HEK293 (cell line): ENCODE measurements around the gene GPR4.

Source experiments
- EGR2 ChIP-seq: fragments of 450-650 bp; formaldehyde crosslinking; IDR thresholded peaks from 2 replicates; pipeline ENCODE4 v1.5.1; 2016; ENCODE audit warnings: low read depth, missing biosample characterization, missing genetic modification characterization
- HOXA7 ChIP-seq: sonication (generic); formaldehyde crosslinking; IDR thresholded peaks from 2 replicates; pipeline ENCODE4 v1.8.1; 2022; ENCODE audit warnings: missing genetic modification reagents, borderline replicate concordance
- SCRT1 ChIP-seq: fragments of 450-650 bp; formaldehyde crosslinking; IDR thresholded peaks from 2 replicates; pipeline ENCODE4 v1.5.1; 2016; ENCODE audit warnings: missing biosample characterization, missing genetic modification characterization, borderline replicate concordance
- SETDB1 ChIP-seq: IDR thresholded peaks from one replicate; pipeline ENCODE4 v1.6.1; 2017; ENCODE audit warnings: mild to moderate bottlenecking, low read length, moderate library complexity, mixed read lengths; ENCODE audit not compliant: insufficient read length
- SP2 ChIP-seq: fragments of 450-650 bp; formaldehyde crosslinking; IDR thresholded peaks from 2 replicates; pipeline ENCODE4 v1.5.1; 2016; ENCODE audit warnings: missing biosample characterization, missing genetic modification characterization
- ZFP37 ChIP-seq: fragments of 450-650 bp; formaldehyde crosslinking; IDR thresholded peaks from 2 replicates; pipeline ENCODE4 v1.5.1; 2016; ENCODE audit warnings: missing biosample characterization, missing genetic modification characterization
- ZNF10 ChIP-seq: fragments of 450-650 bp; formaldehyde crosslinking; IDR thresholded peaks from 2 replicates; pipeline ENCODE4 v1.5.1; 2017; ENCODE audit warnings: missing biosample characterization, missing genetic modification characterization
- ZNF202 ChIP-seq: fragments of 450-650 bp; formaldehyde crosslinking; IDR thresholded peaks from 2 replicates; pipeline ENCODE4 v1.5.1; 2016; ENCODE audit warnings: missing biosample characterization, missing genetic modification characterization, borderline replicate concordance
- ZNF221 ChIP-seq: fragments of 450-650 bp; formaldehyde crosslinking; IDR thresholded peaks from 2 replicates; pipeline ENCODE4 v1.5.1; 2017; ENCODE audit warnings: missing biosample characterization, missing genetic modification characterization, borderline replicate concordance
- ZNF223 ChIP-seq: fragments of 450-650 bp; formaldehyde crosslinking; IDR thresholded peaks from 2 replicates; pipeline ENCODE4 v1.5.1; 2016; ENCODE audit warnings: missing biosample characterization, missing genetic modification characterization
- ZNF248 ChIP-seq: fragments of 450-650 bp; formaldehyde crosslinking; IDR thresholded peaks from 2 replicates; pipeline ENCODE4 v1.5.1; 2017; ENCODE audit warnings: missing biosample characterization, missing genetic modification characterization
- ZNF521 ChIP-seq: fragments of 450-650 bp; formaldehyde crosslinking; IDR thresholded peaks from 2 replicates; pipeline ENCODE4 v1.5.1; 2017; ENCODE audit warnings: missing biosample characterization, mild to moderate bottlenecking, missing genetic modification characterization
- ZNF530 ChIP-seq: fragments of 450-650 bp; formaldehyde crosslinking; IDR thresholded peaks from 2 replicates; pipeline ENCODE4 v1.5.1; 2016; ENCODE audit warnings: low read depth, missing biosample characterization, missing genetic modification characterization
- ZNF549 ChIP-seq: fragments of 450-650 bp; IDR thresholded peaks from 2 replicates; pipeline ENCODE4 v1.5.1; 2018; ENCODE audit warnings: missing biosample characterization, missing genetic modification characterization, mild to moderate bottlenecking, inconsistent platforms, moderate library complexity
- ZNF558 ChIP-seq: fragments of 450-650 bp; formaldehyde crosslinking; IDR thresholded peaks from 2 replicates; pipeline ENCODE4 v1.5.1; 2016; ENCODE audit warnings: missing biosample characterization, missing genetic modification characterization
- ZNF768 ChIP-seq: fragments of 450-650 bp; formaldehyde crosslinking; IDR thresholded peaks from 2 replicates; pipeline ENCODE4 v1.5.1; 2018; ENCODE audit warnings: missing biosample characterization, mild to moderate bottlenecking, missing genetic modification characterization
- ZNF785 ChIP-seq: fragments of 450-650 bp; formaldehyde crosslinking; IDR thresholded peaks from 2 replicates; pipeline ENCODE4 v1.5.1; 2016; ENCODE audit warnings: missing biosample characterization, missing genetic modification characterization
- ZNF830 ChIP-seq: fragments of 450-650 bp; IDR thresholded peaks from 2 replicates; pipeline ENCODE4 v1.5.0; 2018; ENCODE audit warnings: missing biosample characterization, missing genetic modification characterization, low read depth, mild to moderate bottlenecking, moderate library complexity
- TF ChIP-seq, protein P1 (sequence below): fragments of 450-650 bp; formaldehyde crosslinking; IDR thresholded peaks from 2 replicates; pipeline ENCODE4 v1.5.1; 2016; ENCODE audit warnings: missing biosample characterization, missing genetic modification characterization
- TF ChIP-seq, protein P2 (sequence below): fragments of 450-650 bp; formaldehyde crosslinking; IDR thresholded peaks from 2 replicates; pipeline ENCODE4 v1.5.1; 2017; ENCODE audit warnings: missing biosample characterization, missing genetic modification characterization
- TF ChIP-seq, protein P3 (sequence below): fragments of 450-650 bp; formaldehyde crosslinking; IDR thresholded peaks from 2 replicates; pipeline ENCODE4 v1.5.1; 2016; ENCODE audit warnings: missing biosample characterization, missing genetic modification characterization
- TF ChIP-seq, protein P4 (sequence below): fragments of 450-650 bp; formaldehyde crosslinking; IDR thresholded peaks from 2 replicates; pipeline ENCODE4 v1.5.1; 2016; ENCODE audit warnings: missing biosample characterization, missing genetic modification characterization
- TF ChIP-seq, protein P5 (sequence below): fragments of 450-650 bp; formaldehyde crosslinking; IDR thresholded peaks from 2 replicates; pipeline ENCODE4 v1.5.0; 2017; ENCODE audit warnings: missing biosample characterization, missing genetic modification characterization, borderline replicate concordance
- TF ChIP-seq, protein P6 (sequence below): fragments of 450-650 bp; formaldehyde crosslinking; IDR thresholded peaks from 2 replicates; pipeline ENCODE4 v1.5.1; 2016; ENCODE audit warnings: missing biosample characterization, missing genetic modification characterization

Gene GPR4

DNA sequence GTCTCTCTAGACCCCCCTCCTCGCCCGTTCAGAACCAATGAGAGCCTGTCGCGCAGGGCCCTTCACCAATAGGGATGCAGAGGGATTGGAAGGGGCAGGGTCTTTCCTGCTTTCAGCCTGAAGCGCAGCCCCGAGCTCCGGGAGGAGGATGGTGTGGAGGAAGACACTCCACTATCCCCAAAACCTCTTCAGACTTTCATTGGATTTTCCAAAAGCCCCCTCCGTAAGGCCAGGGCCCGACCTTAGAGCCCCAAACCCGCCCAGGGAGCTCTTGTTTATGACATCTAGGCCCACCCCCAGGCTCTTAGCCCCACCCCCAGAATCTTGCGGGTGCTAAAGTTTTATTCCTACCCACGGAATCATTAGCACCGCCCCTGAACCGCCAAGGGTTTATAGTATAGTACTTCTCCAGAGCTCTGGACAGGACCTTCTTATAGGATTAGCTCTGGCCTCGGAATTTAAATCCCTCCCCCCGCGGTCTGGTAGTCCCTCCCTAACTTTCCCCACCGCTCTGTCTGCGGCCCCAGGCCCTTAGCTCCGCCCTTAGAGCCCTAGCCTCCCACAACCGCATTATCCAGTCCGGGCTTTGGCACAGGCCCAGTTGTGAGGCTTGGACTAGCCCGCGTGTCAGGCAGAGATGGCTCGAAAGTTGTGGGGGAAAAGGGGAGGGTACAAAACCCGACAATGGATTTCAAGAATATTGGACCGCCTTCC, 43.8 kb upstream of the GPR4 start (continued):
- TF ChIP-seq, protein P1, sequence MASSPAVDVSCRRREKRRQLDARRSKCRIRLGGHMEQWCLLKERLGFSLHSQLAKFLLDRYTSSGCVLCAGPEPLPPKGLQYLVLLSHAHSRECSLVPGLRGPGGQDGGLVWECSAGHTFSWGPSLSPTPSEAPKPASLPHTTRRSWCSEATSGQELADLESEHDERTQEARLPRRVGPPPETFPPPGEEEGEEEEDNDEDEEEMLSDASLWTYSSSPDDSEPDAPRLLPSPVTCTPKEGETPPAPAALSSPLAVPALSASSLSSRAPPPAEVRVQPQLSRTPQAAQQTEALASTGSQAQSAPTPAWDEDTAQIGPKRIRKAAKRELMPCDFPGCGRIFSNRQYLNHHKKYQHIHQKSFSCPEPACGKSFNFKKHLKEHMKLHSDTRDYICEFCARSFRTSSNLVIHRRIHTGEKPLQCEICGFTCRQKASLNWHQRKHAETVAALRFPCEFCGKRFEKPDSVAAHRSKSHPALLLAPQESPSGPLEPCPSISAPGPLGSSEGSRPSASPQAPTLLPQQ: peak; percentile 58; the same call in 1 of the 2 replicates
- TF ChIP-seq SCRT1 (tag by site-specific recombination) (no peak), SETDB1 (no peak), ZNF10 (no peak), ZNF221 (tag by site-specific recombination) (no peak), ZNF768 (tag by site-specific recombination) (no peak), ZNF530 (tag by site-specific recombination) (no peak), HOXA7 (no peak), ZFP37 (tag by site-specific recombination) (0 out of 2 replicates have a peak, but pooled peaks have one; percentile 40), ZNF248 (no peak), ZNF785 (no peak), ZNF830 (tag by site-specific recombination) (no peak), EGR2 (tag by site-specific recombination) (peak; percentile 18; the same call in 1 of the 2 replicates), ZNF223 (tag by site-specific recombination) (no peak), ZNF549 (tag by site-specific recombination) (no peak), ZNF202 (no peak), ZNF521 (tag by site-specific recombination) (no peak), ZNF558 (tag by site-specific recombination) (0 out of 2 replicates have a peak, but pooled peaks have one; percentile 21), SP2 (tag by site-specific recombination) (peak; percentile 68)
- TF ChIP-seq, protein P2, sequence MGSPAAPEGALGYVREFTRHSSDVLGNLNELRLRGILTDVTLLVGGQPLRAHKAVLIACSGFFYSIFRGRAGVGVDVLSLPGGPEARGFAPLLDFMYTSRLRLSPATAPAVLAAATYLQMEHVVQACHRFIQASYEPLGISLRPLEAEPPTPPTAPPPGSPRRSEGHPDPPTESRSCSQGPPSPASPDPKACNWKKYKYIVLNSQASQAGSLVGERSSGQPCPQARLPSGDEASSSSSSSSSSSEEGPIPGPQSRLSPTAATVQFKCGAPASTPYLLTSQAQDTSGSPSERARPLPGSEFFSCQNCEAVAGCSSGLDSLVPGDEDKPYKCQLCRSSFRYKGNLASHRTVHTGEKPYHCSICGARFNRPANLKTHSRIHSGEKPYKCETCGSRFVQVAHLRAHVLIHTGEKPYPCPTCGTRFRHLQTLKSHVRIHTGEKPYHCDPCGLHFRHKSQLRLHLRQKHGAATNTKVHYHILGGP (tag by site-specific recombination): no peak
- TF ChIP-seq, protein P3, sequence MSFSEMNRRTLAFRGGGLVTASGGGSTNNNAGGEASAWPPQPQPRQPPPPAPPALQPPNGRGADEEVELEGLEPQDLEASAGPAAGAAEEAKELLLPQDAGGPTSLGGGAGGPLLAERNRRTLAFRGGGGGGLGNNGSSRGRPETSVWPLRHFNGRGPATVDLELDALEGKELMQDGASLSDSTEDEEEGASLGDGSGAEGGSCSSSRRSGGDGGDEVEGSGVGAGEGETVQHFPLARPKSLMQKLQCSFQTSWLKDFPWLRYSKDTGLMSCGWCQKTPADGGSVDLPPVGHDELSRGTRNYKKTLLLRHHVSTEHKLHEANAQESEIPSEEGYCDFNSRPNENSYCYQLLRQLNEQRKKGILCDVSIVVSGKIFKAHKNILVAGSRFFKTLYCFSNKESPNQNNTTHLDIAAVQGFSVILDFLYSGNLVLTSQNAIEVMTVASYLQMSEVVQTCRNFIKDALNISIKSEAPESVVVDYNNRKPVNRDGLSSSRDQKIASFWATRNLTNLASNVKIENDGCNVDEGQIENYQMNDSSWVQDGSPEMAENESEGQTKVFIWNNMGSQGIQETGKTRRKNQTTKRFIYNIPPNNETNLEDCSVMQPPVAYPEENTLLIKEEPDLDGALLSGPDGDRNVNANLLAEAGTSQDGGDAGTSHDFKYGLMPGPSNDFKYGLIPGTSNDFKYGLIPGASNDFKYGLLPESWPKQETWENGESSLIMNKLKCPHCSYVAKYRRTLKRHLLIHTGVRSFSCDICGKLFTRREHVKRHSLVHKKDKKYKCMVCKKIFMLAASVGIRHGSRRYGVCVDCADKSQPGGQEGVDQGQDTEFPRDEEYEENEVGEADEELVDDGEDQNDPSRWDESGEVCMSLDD (tag by site-specific recombination): no peak
- TF ChIP-seq, protein P4, sequence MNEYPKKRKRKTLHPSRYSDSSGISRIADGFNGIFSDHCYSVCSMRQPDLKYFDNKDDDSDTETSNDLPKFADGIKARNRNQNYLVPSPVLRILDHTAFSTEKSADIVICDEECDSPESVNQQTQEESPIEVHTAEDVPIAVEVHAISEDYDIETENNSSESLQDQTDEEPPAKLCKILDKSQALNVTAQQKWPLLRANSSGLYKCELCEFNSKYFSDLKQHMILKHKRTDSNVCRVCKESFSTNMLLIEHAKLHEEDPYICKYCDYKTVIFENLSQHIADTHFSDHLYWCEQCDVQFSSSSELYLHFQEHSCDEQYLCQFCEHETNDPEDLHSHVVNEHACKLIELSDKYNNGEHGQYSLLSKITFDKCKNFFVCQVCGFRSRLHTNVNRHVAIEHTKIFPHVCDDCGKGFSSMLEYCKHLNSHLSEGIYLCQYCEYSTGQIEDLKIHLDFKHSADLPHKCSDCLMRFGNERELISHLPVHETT (tag by site-specific recombination): no peak
- TF ChIP-seq, protein P5, sequence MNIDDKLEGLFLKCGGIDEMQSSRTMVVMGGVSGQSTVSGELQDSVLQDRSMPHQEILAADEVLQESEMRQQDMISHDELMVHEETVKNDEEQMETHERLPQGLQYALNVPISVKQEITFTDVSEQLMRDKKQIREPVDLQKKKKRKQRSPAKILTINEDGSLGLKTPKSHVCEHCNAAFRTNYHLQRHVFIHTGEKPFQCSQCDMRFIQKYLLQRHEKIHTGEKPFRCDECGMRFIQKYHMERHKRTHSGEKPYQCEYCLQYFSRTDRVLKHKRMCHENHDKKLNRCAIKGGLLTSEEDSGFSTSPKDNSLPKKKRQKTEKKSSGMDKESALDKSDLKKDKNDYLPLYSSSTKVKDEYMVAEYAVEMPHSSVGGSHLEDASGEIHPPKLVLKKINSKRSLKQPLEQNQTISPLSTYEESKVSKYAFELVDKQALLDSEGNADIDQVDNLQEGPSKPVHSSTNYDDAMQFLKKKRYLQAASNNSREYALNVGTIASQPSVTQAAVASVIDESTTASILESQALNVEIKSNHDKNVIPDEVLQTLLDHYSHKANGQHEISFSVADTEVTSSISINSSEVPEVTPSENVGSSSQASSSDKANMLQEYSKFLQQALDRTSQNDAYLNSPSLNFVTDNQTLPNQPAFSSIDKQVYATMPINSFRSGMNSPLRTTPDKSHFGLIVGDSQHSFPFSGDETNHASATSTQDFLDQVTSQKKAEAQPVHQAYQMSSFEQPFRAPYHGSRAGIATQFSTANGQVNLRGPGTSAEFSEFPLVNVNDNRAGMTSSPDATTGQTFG (tag by site-specific recombination): no peak
- TF ChIP-seq, protein P6, sequence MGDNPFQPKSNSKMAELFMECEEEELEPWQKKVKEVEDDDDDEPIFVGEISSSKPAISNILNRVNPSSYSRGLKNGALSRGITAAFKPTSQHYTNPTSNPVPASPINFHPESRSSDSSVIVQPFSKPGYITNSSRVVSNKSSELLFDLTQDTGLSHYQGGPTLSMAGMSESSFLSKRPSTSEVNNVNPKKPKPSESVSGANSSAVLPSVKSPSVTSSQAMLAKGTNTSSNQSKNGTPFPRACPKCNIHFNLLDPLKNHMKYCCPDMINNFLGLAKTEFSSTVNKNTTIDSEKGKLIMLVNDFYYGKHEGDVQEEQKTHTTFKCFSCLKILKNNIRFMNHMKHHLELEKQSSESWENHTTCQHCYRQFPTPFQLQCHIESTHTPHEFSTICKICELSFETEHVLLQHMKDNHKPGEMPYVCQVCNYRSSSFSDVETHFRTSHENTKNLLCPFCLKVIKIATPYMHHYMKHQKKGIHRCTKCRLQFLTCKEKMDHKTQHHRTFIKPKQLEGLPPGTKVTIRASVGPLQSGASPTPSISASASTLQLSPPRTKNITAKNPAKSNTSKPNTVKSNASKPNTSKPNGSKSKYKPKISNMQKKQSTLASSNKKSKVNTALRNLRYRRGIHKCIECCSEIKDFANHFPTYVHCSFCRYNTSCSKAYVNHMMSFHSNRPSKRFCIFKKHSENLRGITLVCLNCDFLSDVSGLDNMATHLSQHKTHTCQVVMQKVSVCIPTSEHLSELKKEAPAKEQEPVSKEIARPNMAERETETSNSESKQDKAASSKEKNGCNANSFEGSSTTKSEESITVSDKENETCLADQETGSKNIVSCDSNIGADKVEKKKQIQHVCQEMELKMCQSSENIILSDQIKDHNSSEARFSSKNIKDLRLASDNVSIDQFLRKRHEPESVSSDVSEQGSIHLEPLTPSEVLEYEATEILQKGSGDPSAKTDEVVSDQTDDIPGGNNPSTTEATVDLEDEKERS (tag by site-specific recombination): 0 out of 2 replicates have a peak, but pooled peaks have one; percentile 41
